Neural cell (in vitro differentiated cells): ENCODE results near the gene SLC25A40. TPM values are rescaled to one million over a fixed set of nuclear protein-coding genes. Genes with fewer than 3 reads are reported as not detected.

Source experiments
- H2AFZ ChIP-seq: fragments of 200-600, 300-800 bp; sonication (generic), shearing (Covaris generic); 2 replicates; pipeline ENCODE4 v1.6.0; 2014; ENCODE audit warnings: low read depth, mild to moderate bottlenecking, antibody characterized with exemption, low read length, moderate library complexity
- H3F3A ChIP-seq: fragments of 200-600 bp; shearing (Covaris generic); 2 replicates; pipeline ENCODE4 v1.6.1; 2016; ENCODE audit warnings: mild to moderate bottlenecking, moderate library complexity, mixed read lengths, antibody characterized with exemption, low read length; ENCODE audit not compliant: insufficient read depth, poor library complexity, severe bottlenecking
- H3K27ac ChIP-seq: fragments of 200-600, 300-800 bp; sonication (generic), shearing (Covaris generic); 2 replicates; pipeline ENCODE4 v1.5.1; 2014; ENCODE audit warnings: mild to moderate bottlenecking, low read length, moderate library complexity
- H3K27me3 ChIP-seq: fragments of 300-800, 200-600 bp; sonication (generic), shearing (Covaris generic); 2 replicates; pipeline ENCODE4 v1.6.0; 2014; ENCODE audit warnings: mild to moderate bottlenecking, low read depth, low read length, moderate library complexity; ENCODE audit not compliant: insufficient read depth
- H3K36me3 ChIP-seq: fragments of 300-800, 200-600 bp; sonication (generic), shearing (Covaris generic); 2 replicates; pipeline ENCODE4 v1.5.1; 2014; ENCODE audit warnings: mild to moderate bottlenecking, antibody characterized with exemption, low read length, moderate library complexity; ENCODE audit not compliant: insufficient read depth
- H3K4me2 ChIP-seq: fragments of 300-800, 200-600 bp; sonication (generic), shearing (Covaris generic); 2 replicates; pipeline ENCODE4 v1.6.0; 2014; ENCODE audit warnings: mild to moderate bottlenecking, low read length
- H3K4me3 ChIP-seq: fragments of 300-800, 200-600 bp; sonication (generic), shearing (Covaris generic); 2 replicates; pipeline ENCODE4 v1.5.1; 2014; ENCODE audit warnings: mild to moderate bottlenecking, low read length, moderate library complexity
- H3K79me2 ChIP-seq: fragments of 200-600 bp; shearing (Covaris generic); replicated peaks from 2 replicates; pipeline ENCODE4 v1.6.0; 2014; ENCODE audit warnings: mild to moderate bottlenecking, low read length, moderate library complexity; ENCODE audit not compliant: insufficient read depth
- H3K9ac ChIP-seq: fragments of 300-800, 200-600 bp; sonication (generic), shearing (Covaris generic); 2 replicates; pipeline ENCODE4 v1.6.1; 2016; ENCODE audit warnings: mild to moderate bottlenecking, low read length, mixed read lengths
- H3K9me2 ChIP-seq: fragments of 200-600 bp; shearing (Covaris generic); 2 replicates; pipeline ENCODE4 v1.6.1; 2016; ENCODE audit warnings: mild to moderate bottlenecking, low read length, mixed read lengths; ENCODE audit not compliant: insufficient read depth
- H3K9me3 ChIP-seq: fragments of 200-600, 300-800 bp; sonication (generic), shearing (Covaris generic); 2 replicates; pipeline ENCODE4 v1.6.1; 2016; ENCODE audit warnings: mild to moderate bottlenecking, mixed run types, low read length, moderate library complexity, mixed read lengths
- H4K20me1 ChIP-seq: fragments of 200-600 bp; shearing (Covaris generic); 2 replicates; pipeline ENCODE4 v1.6.1; 2016; ENCODE audit warnings: mild to moderate bottlenecking, mixed run types; ENCODE audit not compliant: insufficient read depth
- CTCF ChIP-seq: fragments of 450-650 bp; IDR thresholded peaks from 2 replicates; pipeline ENCODE4 v1.5.1; 2014; ENCODE audit warnings: antibody characterized with exemption, mild to moderate bottlenecking, moderate library complexity; ENCODE audit not compliant: poor library complexity, severe bottlenecking
- EP300 ChIP-seq: fragments of 450-650 bp; conservative IDR thresholded peaks from 2 replicates; pipeline ENCODE4 v1.6.1; 2014; ENCODE audit warnings: antibody characterized with exemption, mild to moderate bottlenecking, moderate library complexity; ENCODE audit not compliant: poor library complexity, severe bottlenecking
- EZH2 ChIP-seq: fragments of 200-600, 300-800 bp; shearing (Covaris generic), sonication (generic); IDR thresholded peaks from 2 replicates; pipeline ENCODE4 v1.6.1; 2014; ENCODE audit warnings: antibody characterized with exemption, low read length, borderline replicate concordance, mild to moderate bottlenecking; ENCODE audit not compliant: insufficient read depth, poor library complexity, severe bottlenecking
- MXI1 ChIP-seq: fragments of 450-650 bp; conservative IDR thresholded peaks from 2 replicates; pipeline ENCODE4 v1.6.1; 2014; ENCODE audit warnings: antibody characterized with exemption, mild to moderate bottlenecking; ENCODE audit not compliant: poor library complexity, severe bottlenecking
- POLR2AphosphoS5 ChIP-seq: IDR thresholded peaks from 2 replicates; pipeline ENCODE4 v1.6.1; 2012
- RAD21 ChIP-seq: fragments of 450-650 bp; conservative IDR thresholded peaks from 2 replicates; pipeline ENCODE4 v1.6.1; 2014; ENCODE audit warnings: antibody characterized with exemption, mild to moderate bottlenecking, moderate library complexity
- REST ChIP-seq: IDR thresholded peaks from 2 replicates; pipeline ENCODE4 v1.6.1; 2012; ENCODE audit warnings: borderline replicate concordance
- SMC3 ChIP-seq: fragments of 450-650 bp; conservative IDR thresholded peaks from 2 replicates; pipeline ENCODE4 v1.6.1; 2014; ENCODE audit warnings: antibody characterized with exemption, mild to moderate bottlenecking, moderate library complexity; ENCODE audit not compliant: poor library complexity
- TAF1 ChIP-seq: IDR thresholded peaks from 2 replicates; pipeline ENCODE4 v1.6.1; 2012; ENCODE audit warnings: low read depth
- polyA plus RNA-seq: library from polyadenylated mRNA; depleted of rRNA; stranded (reverse); fragments of >200 nt; gene quantifications from 2 replicates; pipeline ENCODE4 v1.2.3, GENCODE V29; 2014

SLC25A40 gene
- polyA plus RNA-seq, 1 donor from 2014 or later = 61.6 TPM

DNA sequence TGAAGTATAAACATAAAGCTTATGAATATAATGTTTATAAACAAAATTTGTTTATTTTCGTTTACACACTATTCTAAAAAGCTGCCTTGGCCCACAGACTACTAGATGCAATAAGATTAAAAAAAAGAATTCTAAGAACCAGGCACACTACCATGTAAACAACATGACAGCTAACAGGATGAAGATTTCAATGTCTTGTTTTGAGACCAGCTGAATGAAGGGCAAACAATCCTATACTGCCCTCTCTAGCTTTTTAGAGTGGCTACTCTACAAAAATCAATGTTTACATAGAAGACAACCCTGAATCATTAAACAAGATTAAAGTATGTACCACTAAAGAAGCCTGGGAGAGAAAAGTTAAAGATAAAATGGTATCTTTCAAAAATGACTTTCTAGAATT is 38.6 kb downstream of the SLC25A40 start:
- Histone ChIP-seq H3F3A (no peaks in the 10 kb centered on the region), H3K9me2 (no peaks in the 10 kb centered on the region), H2AFZ (no peak overlapping the region), H3K4me2 (no peak overlapping the region), H3K27ac (no peak overlapping the region), H3K9ac (no peak overlapping the region), H3K4me3 (no peak overlapping the region), H3K36me3 (no peaks in the 10 kb centered on the region), H3K9me3 (no peaks in the 10 kb centered on the region), H3K79me2 (no peaks in the 10 kb centered on the region), H4K20me1 (no peaks in the 10 kb centered on the region), H3K27me3 (no peaks in the 10 kb centered on the region)
- TF ChIP-seq MXI1 (no peak), POLR2AphosphoS5 (no peak), SMC3 (no peak), REST (no peak), TAF1 (no peak), EP300 (no peak), RAD21 (no peak), EZH2 (no peak), CTCF (no peak)

GRCh38 chr7:87833130-87833529 is 43.0 kb downstream of the SLC25A40 start:
- no peaks in the 10 kb centered on the region for H3K9me3 ChIP-seq

More at GRCh38 chr7:87833130-87833529, 43.0 kb downstream of the SLC25A40 start:
- Histone ChIP-seq H3K27me3 (no peaks in the 10 kb centered on the region), H3K27ac (no peak overlapping the region), H3K79me2 (no peaks in the 10 kb centered on the region), H3K4me3 (no peak overlapping the region), H3F3A (no peaks in the 10 kb centered on the region), H3K36me3 (no peaks in the 10 kb centered on the region), H4K20me1 (no peaks in the 10 kb centered on the region), H3K4me2 (no peak overlapping the region), H3K9ac (no peak overlapping the region), H2AFZ (no peak overlapping the region), H3K9me2 (no peaks in the 10 kb centered on the region)
- no peak for TF ChIP-seq CTCF
- TF ChIP-seq MXI1 = no peak
- no peak for TF ChIP-seq POLR2AphosphoS5
- no peak for TF ChIP-seq RAD21
- no peak for TF ChIP-seq SMC3
- TF ChIP-seq REST = no peak
- no peak for TF ChIP-seq TAF1
- TF ChIP-seq EP300 = no peak
- no peak for TF ChIP-seq EZH2
